ENCODE results near the gene IMPA2. TPM values are rescaled to one million over a fixed set of nuclear protein-coding genes. Genes with fewer than 3 reads are reported as not detected.

Gene IMPA2
- total RNA-seq, 1 donor from 2014 or later = 53.4 TPM

DNA sequence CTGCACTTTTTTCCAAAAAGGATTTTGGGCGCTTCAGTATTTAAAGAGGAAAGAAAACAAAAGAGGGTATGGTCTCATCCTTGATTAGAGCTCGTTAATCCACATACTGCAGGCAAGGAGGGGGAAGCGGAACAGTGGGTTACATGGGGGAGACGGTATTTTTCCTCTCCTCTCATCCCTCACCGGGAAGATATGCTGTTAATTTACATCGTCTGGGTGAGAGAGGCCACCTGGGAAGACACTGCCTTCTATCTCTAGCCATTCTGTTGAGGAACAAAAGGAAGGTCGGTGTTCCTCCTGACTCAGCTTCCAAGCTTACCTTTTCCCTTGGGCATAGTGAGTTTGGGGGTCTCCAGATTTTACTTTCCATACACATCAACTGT lies 52.3 kb downstream of the IMPA2 start:
- Mint-ChIP-seq H3K4me3 (ENCODE audit: low read depth) (no peak overlapping the region), H3K27me3 (peaks cover 18% of the 10 kb centered on the region), H3K36me3 (ENCODE audit: insufficient read depth) (peaks cover 5% of the 10 kb centered on the region), H3K27ac (no peak overlapping the region), H3K9me3 (ENCODE audit: low read depth) (no peaks in the 10 kb centered on the region), H3K4me1 (ENCODE audit: low read depth) (no peaks in the 10 kb centered on the region)
- TF ChIP-seq, protein P1, sequence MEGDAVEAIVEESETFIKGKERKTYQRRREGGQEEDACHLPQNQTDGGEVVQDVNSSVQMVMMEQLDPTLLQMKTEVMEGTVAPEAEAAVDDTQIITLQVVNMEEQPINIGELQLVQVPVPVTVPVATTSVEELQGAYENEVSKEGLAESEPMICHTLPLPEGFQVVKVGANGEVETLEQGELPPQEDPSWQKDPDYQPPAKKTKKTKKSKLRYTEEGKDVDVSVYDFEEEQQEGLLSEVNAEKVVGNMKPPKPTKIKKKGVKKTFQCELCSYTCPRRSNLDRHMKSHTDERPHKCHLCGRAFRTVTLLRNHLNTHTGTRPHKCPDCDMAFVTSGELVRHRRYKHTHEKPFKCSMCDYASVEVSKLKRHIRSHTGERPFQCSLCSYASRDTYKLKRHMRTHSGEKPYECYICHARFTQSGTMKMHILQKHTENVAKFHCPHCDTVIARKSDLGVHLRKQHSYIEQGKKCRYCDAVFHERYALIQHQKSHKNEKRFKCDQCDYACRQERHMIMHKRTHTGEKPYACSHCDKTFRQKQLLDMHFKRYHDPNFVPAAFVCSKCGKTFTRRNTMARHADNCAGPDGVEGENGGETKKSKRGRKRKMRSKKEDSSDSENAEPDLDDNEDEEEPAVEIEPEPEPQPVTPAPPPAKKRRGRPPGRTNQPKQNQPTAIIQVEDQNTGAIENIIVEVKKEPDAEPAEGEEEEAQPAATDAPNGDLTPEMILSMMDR (IDR thresholded peaks at IDR 0.05; ENCODE audit: unreplicated experiment) = no peak
- DNase-seq (ENCODE audit: low spot score, unreplicated experiment) = no peak

DNA sequence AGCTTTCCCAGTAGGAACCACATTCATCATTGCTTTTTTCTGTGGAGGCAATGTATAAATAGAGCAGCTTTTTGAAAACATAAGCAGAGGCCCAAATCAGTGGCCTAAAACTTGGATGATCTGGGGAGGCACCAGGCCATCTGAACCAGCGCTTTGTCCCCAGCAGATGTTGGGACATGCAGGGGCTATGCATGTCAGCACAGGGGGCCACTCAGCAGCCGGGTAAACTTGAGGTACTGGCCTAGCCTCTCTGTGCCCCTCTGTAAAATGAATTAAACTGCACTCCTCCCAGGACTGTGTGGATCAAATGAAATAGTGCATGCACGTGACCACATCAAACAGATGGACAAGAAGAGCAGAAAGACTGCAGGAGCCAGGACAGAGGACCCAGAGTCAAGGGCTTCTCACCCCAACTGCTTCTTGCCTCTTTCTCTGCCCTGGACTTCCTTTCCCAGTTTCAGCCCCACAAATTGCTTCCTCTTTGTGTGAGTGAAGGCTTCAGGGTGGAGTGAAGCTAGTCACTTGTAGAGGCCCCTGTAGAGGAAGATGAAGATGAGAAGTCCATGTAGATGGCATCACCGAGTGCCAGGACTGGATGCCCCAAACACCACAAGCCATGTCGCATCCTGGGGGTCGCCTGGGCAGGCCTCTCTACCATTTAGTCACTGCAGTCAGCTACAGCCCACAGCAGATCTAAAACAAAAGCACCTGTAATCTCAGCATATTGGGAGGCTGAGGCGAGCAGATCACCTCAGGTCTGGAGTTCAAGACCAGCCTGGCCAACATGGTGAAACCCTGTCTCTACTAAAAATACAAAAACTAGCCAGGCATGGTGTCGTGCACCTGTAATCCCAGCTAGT lies 53.2 kb downstream of the IMPA2 start:
- H3K9me3 Mint-ChIP-seq (ENCODE audit: low read depth) = no peaks in the 10 kb centered on the region
- H3K36me3 Mint-ChIP-seq (ENCODE audit: insufficient read depth) = peaks cover 5% of the 10 kb centered on the region
- no peak for DNase-seq (ENCODE audit: low spot score, unreplicated experiment)
- no peak overlapping the region for H3K4me3 Mint-ChIP-seq (ENCODE audit: low read depth)
- peak overlapping the region; percentile 29 for H3K27ac Mint-ChIP-seq
- H3K27me3 Mint-ChIP-seq = peaks cover 18% of the 10 kb centered on the region
- no peaks in the 10 kb centered on the region for H3K4me1 Mint-ChIP-seq (ENCODE audit: low read depth)
- TF ChIP-seq, protein P1 (IDR thresholded peaks at IDR 0.05; ENCODE audit: unreplicated experiment) = no peak

DNA sequence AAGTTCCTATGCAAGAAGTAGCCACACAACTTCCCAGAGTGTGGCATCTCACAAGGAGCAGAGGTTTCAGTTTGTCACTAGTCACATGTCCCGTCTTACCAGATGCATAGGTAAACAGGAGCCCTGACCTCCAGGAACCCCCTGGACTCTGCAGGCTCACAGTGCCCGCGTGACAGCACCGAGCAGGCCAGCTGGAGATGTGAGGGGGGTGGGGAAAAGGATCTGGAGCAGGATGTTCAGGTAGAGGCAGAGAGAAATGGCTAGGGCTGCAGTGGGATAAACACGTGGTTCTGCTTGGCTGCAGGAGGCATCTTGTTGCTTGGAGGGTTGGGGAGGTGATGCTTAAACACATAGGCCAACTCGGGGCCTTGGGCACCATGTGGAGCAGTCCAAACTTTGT lies 54.2 kb downstream of the IMPA2 start:
- Mint-ChIP-seq H3K4me1 (ENCODE audit: low read depth) (no peaks in the 10 kb centered on the region), H3K36me3 (ENCODE audit: insufficient read depth) (peaks cover 5% of the 10 kb centered on the region), H3K9me3 (ENCODE audit: low read depth) (no peaks in the 10 kb centered on the region), H3K27me3 (peaks cover 25% of the 10 kb centered on the region), H3K27ac (no peak overlapping the region), H3K4me3 (ENCODE audit: low read depth) (no peak overlapping the region)
- DNase-seq (ENCODE audit: low spot score, unreplicated experiment) = no peak
- TF ChIP-seq, protein P1 (IDR thresholded peaks at IDR 0.05; ENCODE audit: unreplicated experiment) = no peak

DNA sequence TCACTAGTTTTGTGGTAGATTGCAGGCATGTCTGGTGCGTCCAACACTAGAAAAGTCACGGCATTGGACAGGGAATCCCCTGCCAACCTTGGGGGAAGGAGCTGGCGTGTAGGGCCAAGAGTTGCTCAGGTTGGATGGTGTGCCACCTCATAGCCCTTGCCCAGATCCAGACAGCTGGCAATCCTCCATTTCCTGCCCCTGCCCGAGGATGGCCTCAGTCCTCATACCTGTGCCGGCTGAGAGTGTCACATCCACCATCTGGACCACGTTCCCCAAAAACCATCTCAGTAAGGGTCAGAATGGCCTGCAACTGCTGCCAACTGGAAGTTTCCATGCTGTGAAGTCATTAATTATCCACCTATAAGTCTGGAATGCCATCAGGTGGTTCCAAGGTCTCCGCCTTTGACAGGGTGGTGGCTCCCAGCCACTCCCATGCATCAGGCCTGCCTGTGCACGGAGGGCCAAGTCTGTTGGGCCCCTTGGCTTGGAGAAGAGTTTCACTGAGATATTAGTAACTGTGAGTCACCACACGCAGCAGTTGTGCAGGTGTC lies 55.0 kb downstream of the IMPA2 start:
- H3K4me3 Mint-ChIP-seq (ENCODE audit: low read depth) = no peak overlapping the region
- TF ChIP-seq, protein P1 (IDR thresholded peaks at IDR 0.05; ENCODE audit: unreplicated experiment) = no peak
- peaks cover 32% of the 10 kb centered on the region for H3K27me3 Mint-ChIP-seq
- H3K36me3 Mint-ChIP-seq (ENCODE audit: insufficient read depth) = peaks cover 5% of the 10 kb centered on the region
- H3K4me1 Mint-ChIP-seq (ENCODE audit: low read depth) = no peaks in the 10 kb centered on the region
- H3K9me3 Mint-ChIP-seq (ENCODE audit: low read depth) = no peaks in the 10 kb centered on the region
- DNase-seq (ENCODE audit: low spot score, unreplicated experiment) = no peak
- no peak overlapping the region for H3K27ac Mint-ChIP-seq

DNA sequence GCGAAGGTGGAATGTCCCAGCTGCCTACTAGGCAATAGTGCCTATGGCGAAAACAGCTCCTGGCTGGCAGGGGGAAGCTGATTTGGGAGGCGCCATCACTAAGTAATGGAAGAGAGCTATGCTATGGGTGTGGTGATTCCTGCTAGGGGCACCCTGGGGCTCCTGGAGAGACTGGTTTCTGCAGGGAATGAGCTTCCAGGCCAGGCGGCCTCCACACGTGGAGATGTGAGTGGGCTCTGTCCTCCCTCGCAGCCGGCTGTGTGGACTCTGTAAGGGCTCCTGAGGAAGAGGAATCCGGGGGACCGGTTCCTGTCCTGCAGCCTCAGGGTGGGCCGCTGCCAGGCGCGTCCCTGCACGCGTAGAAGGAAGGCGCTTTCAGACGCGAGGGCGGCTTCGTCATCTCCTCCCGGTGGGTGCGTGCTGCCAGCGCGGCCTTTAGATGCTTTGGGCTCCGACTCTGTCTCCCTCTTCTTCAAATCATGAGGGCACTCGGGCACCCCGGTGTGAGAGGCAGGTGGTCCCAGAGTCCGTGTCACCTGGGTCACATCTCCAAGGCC lies 56.9 kb downstream of the IMPA2 start:
- Mint-ChIP-seq H3K4me3 (ENCODE audit: low read depth) (peak overlapping the region; percentile 62), H3K27me3 (peaks cover 36% of the 10 kb centered on the region), H3K4me1 (ENCODE audit: low read depth) (no peaks in the 10 kb centered on the region), H3K9me3 (ENCODE audit: low read depth) (no peaks in the 10 kb centered on the region), H3K36me3 (ENCODE audit: insufficient read depth) (peaks cover 1% of the 10 kb centered on the region), H3K27ac (peak overlapping the region; percentile 38)
- no peak for DNase-seq (ENCODE audit: low spot score, unreplicated experiment)
- TF ChIP-seq, protein P1 (IDR thresholded peaks at IDR 0.05; ENCODE audit: unreplicated experiment) = no peak
